Neural cell (in vitro differentiated cells): ENCODE data around the gene MIF. TPM values are rescaled to one million over a fixed set of nuclear protein-coding genes. Genes with fewer than 3 reads are reported as not detected.

ENCODE experiments used
- H2AFZ ChIP-seq: fragments of 200-600, 300-800 bp; sonication (generic), shearing (Covaris generic); 2 replicates; pipeline ENCODE4 v1.6.0; 2014; ENCODE audit warnings: low read depth, mild to moderate bottlenecking, antibody characterized with exemption, low read length, moderate library complexity
- H3F3A ChIP-seq: fragments of 200-600 bp; shearing (Covaris generic); 2 replicates; pipeline ENCODE4 v1.6.1; 2016; ENCODE audit warnings: mild to moderate bottlenecking, moderate library complexity, mixed read lengths, antibody characterized with exemption, low read length; ENCODE audit not compliant: insufficient read depth, poor library complexity, severe bottlenecking
- H3K27ac ChIP-seq: fragments of 200-600, 300-800 bp; sonication (generic), shearing (Covaris generic); 2 replicates; pipeline ENCODE4 v1.5.1; 2014; ENCODE audit warnings: mild to moderate bottlenecking, low read length, moderate library complexity
- H3K27me3 ChIP-seq: fragments of 300-800, 200-600 bp; sonication (generic), shearing (Covaris generic); 2 replicates; pipeline ENCODE4 v1.6.0; 2014; ENCODE audit warnings: mild to moderate bottlenecking, low read depth, low read length, moderate library complexity; ENCODE audit not compliant: insufficient read depth
- H3K36me3 ChIP-seq: fragments of 300-800, 200-600 bp; sonication (generic), shearing (Covaris generic); 2 replicates; pipeline ENCODE4 v1.5.1; 2014; ENCODE audit warnings: mild to moderate bottlenecking, antibody characterized with exemption, low read length, moderate library complexity; ENCODE audit not compliant: insufficient read depth
- H3K4me2 ChIP-seq: fragments of 300-800, 200-600 bp; sonication (generic), shearing (Covaris generic); 2 replicates; pipeline ENCODE4 v1.6.0; 2014; ENCODE audit warnings: mild to moderate bottlenecking, low read length
- H3K4me3 ChIP-seq: fragments of 300-800, 200-600 bp; sonication (generic), shearing (Covaris generic); 2 replicates; pipeline ENCODE4 v1.5.1; 2014; ENCODE audit warnings: mild to moderate bottlenecking, low read length, moderate library complexity
- H3K79me2 ChIP-seq: fragments of 200-600 bp; shearing (Covaris generic); replicated peaks from 2 replicates; pipeline ENCODE4 v1.6.0; 2014; ENCODE audit warnings: mild to moderate bottlenecking, low read length, moderate library complexity; ENCODE audit not compliant: insufficient read depth
- H3K9ac ChIP-seq: fragments of 300-800, 200-600 bp; sonication (generic), shearing (Covaris generic); 2 replicates; pipeline ENCODE4 v1.6.1; 2016; ENCODE audit warnings: mild to moderate bottlenecking, low read length, mixed read lengths
- H3K9me2 ChIP-seq: fragments of 200-600 bp; shearing (Covaris generic); 2 replicates; pipeline ENCODE4 v1.6.1; 2016; ENCODE audit warnings: mild to moderate bottlenecking, low read length, mixed read lengths; ENCODE audit not compliant: insufficient read depth
- H3K9me3 ChIP-seq: fragments of 200-600, 300-800 bp; sonication (generic), shearing (Covaris generic); 2 replicates; pipeline ENCODE4 v1.6.1; 2016; ENCODE audit warnings: mild to moderate bottlenecking, mixed run types, low read length, moderate library complexity, mixed read lengths
- H4K20me1 ChIP-seq: fragments of 200-600 bp; shearing (Covaris generic); 2 replicates; pipeline ENCODE4 v1.6.1; 2016; ENCODE audit warnings: mild to moderate bottlenecking, mixed run types; ENCODE audit not compliant: insufficient read depth
- EZH2 ChIP-seq: fragments of 200-600, 300-800 bp; shearing (Covaris generic), sonication (generic); IDR thresholded peaks from 2 replicates; pipeline ENCODE4 v1.6.1; 2014; ENCODE audit warnings: antibody characterized with exemption, low read length, borderline replicate concordance, mild to moderate bottlenecking; ENCODE audit not compliant: insufficient read depth, poor library complexity, severe bottlenecking
- MXI1 ChIP-seq: fragments of 450-650 bp; conservative IDR thresholded peaks from 2 replicates; pipeline ENCODE4 v1.6.1; 2014; ENCODE audit warnings: antibody characterized with exemption, mild to moderate bottlenecking; ENCODE audit not compliant: poor library complexity, severe bottlenecking
- POLR2AphosphoS5 ChIP-seq: IDR thresholded peaks from 2 replicates; pipeline ENCODE4 v1.6.1; 2012
- TAF1 ChIP-seq: IDR thresholded peaks from 2 replicates; pipeline ENCODE4 v1.6.1; 2012; ENCODE audit warnings: low read depth
- polyA plus RNA-seq: library from polyadenylated mRNA; depleted of rRNA; stranded (reverse); fragments of >200 nt; gene quantifications from 2 replicates; pipeline ENCODE4 v1.2.3, GENCODE V29; 2014
- TF ChIP-seq, protein P1 (sequence below): IDR thresholded peaks from 2 replicates; pipeline ENCODE4 v1.6.1; 2012; ENCODE audit warnings: borderline replicate concordance
- TF ChIP-seq, protein P2 (sequence below): fragments of 450-650 bp; IDR thresholded peaks from 2 replicates; pipeline ENCODE4 v1.5.1; 2014; ENCODE audit warnings: antibody characterized with exemption, mild to moderate bottlenecking, moderate library complexity; ENCODE audit not compliant: poor library complexity, severe bottlenecking

The MIF gene
- polyA plus RNA-seq, 1 donor from 2014 or later, result 369 TPM

DNA sequence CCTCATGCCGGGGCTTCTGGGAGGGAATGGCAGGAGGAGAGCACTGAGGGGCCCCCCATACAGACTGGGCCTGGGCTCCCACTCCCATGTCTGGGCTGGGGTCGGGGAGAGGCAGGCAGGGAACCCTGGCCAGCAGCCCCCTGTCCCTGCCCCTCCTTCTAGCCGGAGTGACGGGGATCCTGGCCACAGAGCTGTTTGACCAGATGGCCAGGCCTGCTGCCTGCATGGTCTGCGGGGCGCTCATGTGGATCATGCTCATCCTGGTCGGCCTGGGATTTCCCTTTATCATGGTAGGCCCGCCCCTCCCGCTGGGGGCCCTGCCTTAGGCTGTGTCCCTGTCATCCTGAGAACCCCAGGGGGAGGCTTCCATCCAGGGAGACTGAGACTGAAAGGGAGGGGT, 10.0 kb upstream of the MIF start:
- no peak overlapping the region for H3K4me3 ChIP-seq
- H3K9ac ChIP-seq, result no peak overlapping the region
- no peaks in the 10 kb centered on the region for H3K9me2 ChIP-seq
- H3K9me3 ChIP-seq, result no peaks in the 10 kb centered on the region
- no peak overlapping the region for H2AFZ ChIP-seq
- H3K79me2 ChIP-seq, result no peaks in the 10 kb centered on the region
- H3K4me2 ChIP-seq, result no peak overlapping the region
- no peak overlapping the region for H3K27ac ChIP-seq
- H4K20me1 ChIP-seq, result no peaks in the 10 kb centered on the region
- H3K36me3 ChIP-seq, result no peaks in the 10 kb centered on the region
- no peaks in the 10 kb centered on the region for H3K27me3 ChIP-seq
- H3F3A ChIP-seq, result no peaks in the 10 kb centered on the region
- TF ChIP-seq, protein P1, sequence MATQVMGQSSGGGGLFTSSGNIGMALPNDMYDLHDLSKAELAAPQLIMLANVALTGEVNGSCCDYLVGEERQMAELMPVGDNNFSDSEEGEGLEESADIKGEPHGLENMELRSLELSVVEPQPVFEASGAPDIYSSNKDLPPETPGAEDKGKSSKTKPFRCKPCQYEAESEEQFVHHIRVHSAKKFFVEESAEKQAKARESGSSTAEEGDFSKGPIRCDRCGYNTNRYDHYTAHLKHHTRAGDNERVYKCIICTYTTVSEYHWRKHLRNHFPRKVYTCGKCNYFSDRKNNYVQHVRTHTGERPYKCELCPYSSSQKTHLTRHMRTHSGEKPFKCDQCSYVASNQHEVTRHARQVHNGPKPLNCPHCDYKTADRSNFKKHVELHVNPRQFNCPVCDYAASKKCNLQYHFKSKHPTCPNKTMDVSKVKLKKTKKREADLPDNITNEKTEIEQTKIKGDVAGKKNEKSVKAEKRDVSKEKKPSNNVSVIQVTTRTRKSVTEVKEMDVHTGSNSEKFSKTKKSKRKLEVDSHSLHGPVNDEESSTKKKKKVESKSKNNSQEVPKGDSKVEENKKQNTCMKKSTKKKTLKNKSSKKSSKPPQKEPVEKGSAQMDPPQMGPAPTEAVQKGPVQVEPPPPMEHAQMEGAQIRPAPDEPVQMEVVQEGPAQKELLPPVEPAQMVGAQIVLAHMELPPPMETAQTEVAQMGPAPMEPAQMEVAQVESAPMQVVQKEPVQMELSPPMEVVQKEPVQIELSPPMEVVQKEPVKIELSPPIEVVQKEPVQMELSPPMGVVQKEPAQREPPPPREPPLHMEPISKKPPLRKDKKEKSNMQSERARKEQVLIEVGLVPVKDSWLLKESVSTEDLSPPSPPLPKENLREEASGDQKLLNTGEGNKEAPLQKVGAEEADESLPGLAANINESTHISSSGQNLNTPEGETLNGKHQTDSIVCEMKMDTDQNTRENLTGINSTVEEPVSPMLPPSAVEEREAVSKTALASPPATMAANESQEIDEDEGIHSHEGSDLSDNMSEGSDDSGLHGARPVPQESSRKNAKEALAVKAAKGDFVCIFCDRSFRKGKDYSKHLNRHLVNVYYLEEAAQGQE, result no peak

DNA sequence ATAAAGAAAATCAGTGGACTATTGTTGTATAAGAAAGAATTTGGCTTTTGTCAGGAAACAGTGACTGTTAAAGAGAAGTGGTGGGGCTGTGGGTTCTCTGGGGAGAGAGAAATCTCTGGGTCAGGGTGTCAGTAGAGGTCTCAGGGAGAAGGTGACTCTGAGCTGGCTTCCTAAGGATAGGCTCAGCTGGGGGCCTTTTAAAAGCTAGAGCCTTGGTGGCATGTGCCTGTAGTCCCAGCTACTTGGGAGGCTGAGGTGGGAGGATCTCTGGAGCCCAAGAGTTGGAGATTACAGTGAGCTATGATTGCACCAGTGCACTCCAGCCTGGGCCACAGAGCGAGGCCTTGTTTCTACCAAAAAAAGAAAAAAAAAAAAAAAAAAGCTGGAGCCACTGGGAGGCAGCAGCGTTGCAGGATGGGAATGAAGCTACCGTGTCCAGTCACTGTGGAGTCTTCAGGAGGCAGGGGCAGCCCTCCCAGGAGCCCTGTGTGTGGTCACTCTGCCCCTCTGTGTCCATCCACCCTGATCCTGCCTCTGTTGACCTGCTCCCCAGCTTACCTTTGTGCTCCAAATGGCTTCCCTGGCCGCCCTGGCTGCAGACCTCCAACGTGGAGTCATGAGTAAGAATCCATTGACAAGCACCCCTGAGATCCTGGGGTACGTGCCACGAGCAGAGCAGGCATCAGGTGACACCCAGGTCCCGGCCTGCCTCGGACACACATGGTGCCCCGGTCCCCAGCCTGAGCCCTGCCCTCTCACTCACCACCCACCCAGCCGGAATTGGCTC, 5.4 kb upstream of the MIF start:
- H3K27ac ChIP-seq, result no peak overlapping the region
- TF ChIP-seq, protein P1, result no peak
- TF ChIP-seq POLR2AphosphoS5 (no peak), TAF1 (no peak), MXI1 (no peak), EZH2 (no peak)
- TF ChIP-seq, protein P2, sequence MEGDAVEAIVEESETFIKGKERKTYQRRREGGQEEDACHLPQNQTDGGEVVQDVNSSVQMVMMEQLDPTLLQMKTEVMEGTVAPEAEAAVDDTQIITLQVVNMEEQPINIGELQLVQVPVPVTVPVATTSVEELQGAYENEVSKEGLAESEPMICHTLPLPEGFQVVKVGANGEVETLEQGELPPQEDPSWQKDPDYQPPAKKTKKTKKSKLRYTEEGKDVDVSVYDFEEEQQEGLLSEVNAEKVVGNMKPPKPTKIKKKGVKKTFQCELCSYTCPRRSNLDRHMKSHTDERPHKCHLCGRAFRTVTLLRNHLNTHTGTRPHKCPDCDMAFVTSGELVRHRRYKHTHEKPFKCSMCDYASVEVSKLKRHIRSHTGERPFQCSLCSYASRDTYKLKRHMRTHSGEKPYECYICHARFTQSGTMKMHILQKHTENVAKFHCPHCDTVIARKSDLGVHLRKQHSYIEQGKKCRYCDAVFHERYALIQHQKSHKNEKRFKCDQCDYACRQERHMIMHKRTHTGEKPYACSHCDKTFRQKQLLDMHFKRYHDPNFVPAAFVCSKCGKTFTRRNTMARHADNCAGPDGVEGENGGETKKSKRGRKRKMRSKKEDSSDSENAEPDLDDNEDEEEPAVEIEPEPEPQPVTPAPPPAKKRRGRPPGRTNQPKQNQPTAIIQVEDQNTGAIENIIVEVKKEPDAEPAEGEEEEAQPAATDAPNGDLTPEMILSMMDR, result no peak
- no peaks in the 10 kb centered on the region for H3F3A ChIP-seq
- H3K9me3 ChIP-seq, result no peaks in the 10 kb centered on the region
- H3K9ac ChIP-seq, result no peak overlapping the region
- H2AFZ ChIP-seq, result no peak overlapping the region
- no peaks in the 10 kb centered on the region for H4K20me1 ChIP-seq
- no peaks in the 10 kb centered on the region for H3K9me2 ChIP-seq
- H3K36me3 ChIP-seq, result no peaks in the 10 kb centered on the region
- H3K27me3 ChIP-seq, result no peaks in the 10 kb centered on the region
- H3K4me2 ChIP-seq, result no peak overlapping the region
- H3K4me3 ChIP-seq, result no peak overlapping the region
- H3K79me2 ChIP-seq, result no peaks in the 10 kb centered on the region
